ENCODE results near the gene NSL1.
"Not testable (repeated sequence)": the region's sequence is repeated elsewhere in the genome, so short reads cannot be mapped to it uniquely, and the experiment has no call there.

NSL1 gene

DNA sequence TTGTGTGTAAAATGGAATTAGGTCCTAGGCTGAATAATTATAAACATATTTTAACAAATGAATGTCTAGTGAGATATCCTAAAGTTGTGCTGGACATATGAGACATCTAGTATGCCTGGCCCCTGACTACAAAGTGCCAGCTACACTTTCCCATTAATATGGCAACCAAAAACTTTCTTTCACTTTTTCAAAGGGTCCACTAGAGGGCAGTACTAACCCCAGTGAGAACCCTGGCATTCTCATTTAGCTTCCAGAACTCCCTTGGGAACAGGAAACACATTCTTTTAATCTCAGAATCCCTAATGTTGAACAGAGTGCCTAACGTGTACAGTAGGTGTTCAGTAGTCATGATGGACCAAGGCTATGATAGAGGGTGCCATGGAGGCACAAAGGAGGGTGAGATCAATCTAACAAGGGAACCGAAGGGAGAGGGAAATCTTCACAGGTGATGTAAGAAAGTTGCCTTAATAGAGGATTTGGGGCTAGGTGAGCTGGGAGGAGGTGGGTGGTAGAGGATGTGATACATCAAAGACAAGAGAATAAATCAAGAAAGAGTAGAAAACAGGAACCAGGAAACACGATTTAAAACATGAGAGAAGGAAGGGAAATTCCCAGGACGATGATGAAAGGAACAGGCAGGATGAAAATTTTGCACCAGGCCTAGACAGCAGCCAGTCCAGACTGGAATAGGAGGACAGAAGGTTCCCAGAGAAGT is 41.6 kb downstream of the NSL1 start:
- peaks cover 24% of the 10 kb centered on the region for H3K4me1 ChIP-seq (ENCODE audit: control insufficient read depth, insufficient read depth, low read length)
- no peak overlapping the region for H3K9ac ChIP-seq (ENCODE audit: low read length)
- H3K9me3 ChIP-seq (ENCODE audit: control insufficient read depth, insufficient read depth, low read depth, low read length), result no peaks in the 10 kb centered on the region

GRCh38 chr1:212746546-212746945 is 45.0 kb downstream of the NSL1 start:
- Histone ChIP-seq H3K27ac (ENCODE audit: low read depth, low read length) (no peak overlapping the region), H3K9ac (ENCODE audit: low read length) (no peak overlapping the region), H3K4me3 (ENCODE audit: low read depth, low read length) (no peak overlapping the region), H3K4me1 (ENCODE audit: control insufficient read depth, insufficient read depth, low read length) (peaks cover 10% of the 10 kb centered on the region), H3K27me3 (ENCODE audit: control insufficient read depth, insufficient read depth, low read length) (no peaks in the 10 kb centered on the region), H3K36me3 (ENCODE audit: control insufficient read depth, insufficient read depth, low read length) (peaks cover 9% of the 10 kb centered on the region), H3K9me3 (ENCODE audit: control insufficient read depth, insufficient read depth, low read depth, low read length) (no peaks in the 10 kb centered on the region)

More for the DNA sequence above, 41.6 kb downstream of the NSL1 start:
- Histone ChIP-seq H3K27me3 (ENCODE audit: control insufficient read depth, insufficient read depth, low read length) (no peaks in the 10 kb centered on the region), H3K27ac (ENCODE audit: low read depth, low read length) (no peak overlapping the region), H3K36me3 (ENCODE audit: control insufficient read depth, insufficient read depth, low read length) (peaks cover 3% of the 10 kb centered on the region; the same call in 1 of the 2 replicates), H3K4me3 (ENCODE audit: low read depth, low read length) (no peak overlapping the region)

- Histone ChIP-seq H3K4me3 (ENCODE audit: low read depth, low read length) (no peak overlapping the region), H3K27me3 (ENCODE audit: control insufficient read depth, insufficient read depth, low read length) (no peaks in the 10 kb centered on the region), H3K9me3 (ENCODE audit: control insufficient read depth, insufficient read depth, low read depth, low read length) (no peaks in the 10 kb centered on the region), H3K36me3 (ENCODE audit: control insufficient read depth, insufficient read depth, low read length) (peaks cover 14% of the 10 kb centered on the region), H3K9ac (ENCODE audit: low read length) (no peak overlapping the region), H3K4me1 (ENCODE audit: control insufficient read depth, insufficient read depth, low read length) (peaks cover 9% of the 10 kb centered on the region), H3K27ac (ENCODE audit: low read depth, low read length) (no peak overlapping the region)
These were observed 46.3 kb downstream of the NSL1 start for GRCh38 chr1:212745303-212745702.

DNA sequence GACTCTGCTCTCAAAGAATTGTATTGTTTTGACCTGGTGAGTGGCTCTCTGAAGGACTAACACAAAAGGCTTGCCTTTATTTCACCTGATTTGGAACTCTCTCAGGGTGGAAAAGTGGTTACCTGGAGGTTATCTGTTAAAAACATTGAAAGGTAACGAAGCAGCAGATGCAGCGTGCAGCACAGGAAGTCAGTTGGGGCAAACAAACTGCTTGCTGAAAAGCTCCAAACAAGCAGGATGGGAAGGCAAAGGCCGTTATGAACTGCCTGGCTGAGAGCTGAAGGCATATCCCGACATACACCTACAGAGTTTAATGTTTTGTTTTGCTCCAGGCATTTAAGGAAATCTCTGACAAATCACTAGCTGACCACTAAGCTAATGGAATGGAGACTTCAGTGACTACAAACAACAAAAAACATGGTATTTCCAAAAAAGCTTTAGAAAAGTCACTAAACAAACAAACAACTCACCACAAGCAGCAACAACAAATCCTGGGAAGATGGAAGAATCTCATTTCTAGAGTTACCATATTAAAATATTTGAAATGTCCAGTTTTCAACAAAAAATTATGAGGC is 47.6 kb downstream of the NSL1 start:
- no peak overlapping the region for H3K9ac ChIP-seq (ENCODE audit: low read length)
- H3K4me1 ChIP-seq (ENCODE audit: control insufficient read depth, insufficient read depth, low read length), result peaks cover 5% of the 10 kb centered on the region
- H3K27ac ChIP-seq (ENCODE audit: low read depth, low read length), result 0 out of 2 replicates have a peak overlapping the region, but pooled peaks have one; percentile 10
- peaks cover 16% of the 10 kb centered on the region for H3K36me3 ChIP-seq (ENCODE audit: control insufficient read depth, insufficient read depth, low read length)
- H3K9me3 ChIP-seq (ENCODE audit: control insufficient read depth, insufficient read depth, low read depth, low read length), result no peaks in the 10 kb centered on the region
- no peak overlapping the region for H3K4me3 ChIP-seq (ENCODE audit: low read depth, low read length)
- no peaks in the 10 kb centered on the region for H3K27me3 ChIP-seq (ENCODE audit: control insufficient read depth, insufficient read depth, low read length)

DNA sequence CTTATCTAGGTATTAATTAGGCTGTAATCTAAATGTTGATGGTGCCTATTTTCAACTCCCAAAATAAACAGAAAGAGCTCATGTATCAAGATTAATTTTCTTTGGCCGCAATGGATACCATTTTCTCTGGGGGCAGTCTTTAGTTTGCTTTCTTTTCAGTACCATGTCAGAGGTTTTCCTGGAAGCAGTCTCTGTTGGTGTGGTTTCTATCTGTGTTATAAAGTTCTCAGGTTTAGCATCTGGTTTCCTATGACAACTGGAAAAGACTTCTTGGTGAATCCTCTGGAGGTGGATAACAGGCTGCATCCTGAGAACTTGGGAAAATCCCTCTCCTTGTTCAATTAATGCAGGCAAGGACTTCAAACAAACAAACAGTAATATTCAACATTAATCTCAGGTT is 53.2 kb downstream of the NSL1 start:
- Histone ChIP-seq H3K9ac (ENCODE audit: low read length) (no peak overlapping the region), H3K4me1 (ENCODE audit: control insufficient read depth, insufficient read depth, low read length) (no peaks in the 10 kb centered on the region), H3K4me3 (ENCODE audit: low read depth, low read length) (no peak overlapping the region), H3K27me3 (ENCODE audit: control insufficient read depth, insufficient read depth, low read length) (no peaks in the 10 kb centered on the region), H3K36me3 (ENCODE audit: control insufficient read depth, insufficient read depth, low read length) (peaks cover 25% of the 10 kb centered on the region), H3K9me3 (ENCODE audit: control insufficient read depth, insufficient read depth, low read depth, low read length) (no peaks in the 10 kb centered on the region), H3K27ac (ENCODE audit: low read depth, low read length) (no peak overlapping the region)

DNA sequence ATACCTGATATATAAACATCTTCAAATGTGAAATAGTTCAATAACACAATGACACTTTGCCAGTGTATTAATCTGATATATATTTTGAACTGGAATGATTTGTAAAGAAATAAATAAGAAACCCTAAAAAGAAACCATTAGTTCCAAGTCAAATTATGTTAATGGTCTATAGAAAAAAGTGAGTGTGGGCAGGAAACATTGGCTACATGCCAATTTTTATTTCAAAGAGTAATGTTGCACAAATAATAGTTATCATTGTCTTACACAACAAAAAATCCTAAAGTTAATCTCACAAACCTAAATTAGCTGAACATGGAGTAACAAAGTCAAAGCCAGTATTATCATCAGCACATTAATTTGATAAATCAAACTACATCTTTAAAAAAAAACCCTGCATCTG is 54.0 kb downstream of the NSL1 start:
- Histone ChIP-seq H3K27ac (ENCODE audit: low read depth, low read length) (no peak overlapping the region), H3K9me3 (ENCODE audit: control insufficient read depth, insufficient read depth, low read depth, low read length) (no peaks in the 10 kb centered on the region), H3K27me3 (ENCODE audit: control insufficient read depth, insufficient read depth, low read length) (no peaks in the 10 kb centered on the region), H3K9ac (ENCODE audit: low read length) (no peak overlapping the region), H3K4me3 (ENCODE audit: low read depth, low read length) (no peak overlapping the region), H3K36me3 (ENCODE audit: control insufficient read depth, insufficient read depth, low read length) (peaks cover 25% of the 10 kb centered on the region), H3K4me1 (ENCODE audit: control insufficient read depth, insufficient read depth, low read length) (no peaks in the 10 kb centered on the region)

- H3K27ac ChIP-seq (ENCODE audit: low read depth, low read length), result no peak overlapping the region
These were observed 58.5 kb downstream of the NSL1 start for GRCh38 chr1:212733109-212733508.

GRCh38 chr1:212731630-212732029 is 59.9 kb downstream of the NSL1 start:
- H3K9me3 ChIP-seq (ENCODE audit: control insufficient read depth, insufficient read depth, low read depth, low read length), result peaks cover 1% of the 10 kb centered on the region; the same call in 1 of the 2 replicates

More at GRCh38 chr1:212733109-212733508, 58.5 kb downstream of the NSL1 start:
- H3K9ac ChIP-seq (ENCODE audit: low read length), result no peak overlapping the region
- no peaks in the 10 kb centered on the region for H3K9me3 ChIP-seq (ENCODE audit: control insufficient read depth, insufficient read depth, low read depth, low read length)
- peaks cover 11% of the 10 kb centered on the region; the same call in 1 of the 2 replicates for H3K36me3 ChIP-seq (ENCODE audit: control insufficient read depth, insufficient read depth, low read length)
- no peaks in the 10 kb centered on the region for H3K4me1 ChIP-seq (ENCODE audit: control insufficient read depth, insufficient read depth, low read length)
- no peak overlapping the region for H3K4me3 ChIP-seq (ENCODE audit: low read depth, low read length)
- H3K27me3 ChIP-seq (ENCODE audit: control insufficient read depth, insufficient read depth, low read length), result no peaks in the 10 kb centered on the region

DNA sequence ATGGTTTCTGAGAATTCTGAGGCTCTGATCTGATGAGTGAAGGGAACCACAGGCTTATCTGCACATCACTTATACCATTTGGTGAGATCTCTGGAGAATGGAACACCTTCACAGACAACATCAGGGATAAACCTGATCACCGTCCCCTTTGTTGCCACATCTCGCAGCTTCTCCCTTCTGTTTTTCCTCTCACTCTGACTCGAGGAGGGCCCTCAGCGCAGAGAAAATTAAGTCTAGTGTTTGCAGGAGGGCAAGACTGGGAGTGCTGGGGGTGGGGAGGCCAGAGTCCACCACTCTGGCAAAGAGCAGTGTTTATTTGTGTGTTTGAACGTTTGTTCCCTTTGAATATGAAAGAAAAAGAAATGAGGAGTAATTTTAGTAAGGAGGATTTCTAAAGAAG is 63.0 kb downstream of the NSL1 start:
- Histone ChIP-seq H3K27ac (ENCODE audit: low read depth, low read length) (no peak overlapping the region), H3K27me3 (ENCODE audit: control insufficient read depth, insufficient read depth, low read length) (no peaks in the 10 kb centered on the region), H3K36me3 (ENCODE audit: control insufficient read depth, insufficient read depth, low read length) (peaks cover 14% of the 10 kb centered on the region), H3K9ac (ENCODE audit: low read length) (no peak overlapping the region), H3K9me3 (ENCODE audit: control insufficient read depth, insufficient read depth, low read depth, low read length) (peaks cover 10% of the 10 kb centered on the region), H3K4me1 (ENCODE audit: control insufficient read depth, insufficient read depth, low read length) (no peaks in the 10 kb centered on the region), H3K4me3 (ENCODE audit: low read depth, low read length) (no peak overlapping the region)

More at GRCh38 chr1:212731630-212732029, 59.9 kb downstream of the NSL1 start:
- Histone ChIP-seq H3K27me3 (ENCODE audit: control insufficient read depth, insufficient read depth, low read length) (no peaks in the 10 kb centered on the region), H3K4me3 (ENCODE audit: low read depth, low read length) (no peak overlapping the region), H3K36me3 (ENCODE audit: control insufficient read depth, insufficient read depth, low read length) (peaks cover 16% of the 10 kb centered on the region), H3K27ac (ENCODE audit: low read depth, low read length) (no peak overlapping the region), H3K4me1 (ENCODE audit: control insufficient read depth, insufficient read depth, low read length) (no peaks in the 10 kb centered on the region), H3K9ac (ENCODE audit: low read length) (no peak overlapping the region)

GRCh38 chr1:212727386-212728181 is 64.0 kb downstream of the NSL1 start:
- Histone ChIP-seq H3K9me3 (ENCODE audit: control insufficient read depth, insufficient read depth, low read depth, low read length) (peaks cover 15% of the 10 kb centered on the region), H3K9ac (ENCODE audit: low read length) (no peak overlapping the region), H3K4me1 (ENCODE audit: control insufficient read depth, insufficient read depth, low read length) (no peaks in the 10 kb centered on the region), H3K36me3 (ENCODE audit: control insufficient read depth, insufficient read depth, low read length) (peaks cover 14% of the 10 kb centered on the region), H3K4me3 (ENCODE audit: low read depth, low read length) (no peak overlapping the region), H3K27ac (ENCODE audit: low read depth, low read length) (no peak overlapping the region), H3K27me3 (ENCODE audit: control insufficient read depth, insufficient read depth, low read length) (no peaks in the 10 kb centered on the region)

- H3K4me1 ChIP-seq (ENCODE audit: control insufficient read depth, insufficient read depth, low read length); H3K27me3 ChIP-seq (ENCODE audit: control insufficient read depth, insufficient read depth, low read length): not testable (repeated sequence)
These were observed 66.9 kb downstream of the NSL1 start for GRCh38 chr1:212724679-212725078.

More at GRCh38 chr1:212724679-212725078, 66.9 kb downstream of the NSL1 start:
- not testable (repeated sequence) for H3K27ac ChIP-seq (ENCODE audit: low read depth, low read length); H3K9ac ChIP-seq (ENCODE audit: low read length); H3K4me3 ChIP-seq (ENCODE audit: low read depth, low read length)
- peaks cover 15% of the 10 kb centered on the region for H3K9me3 ChIP-seq (ENCODE audit: control insufficient read depth, insufficient read depth, low read depth, low read length)
- H3K36me3 ChIP-seq (ENCODE audit: control insufficient read depth, insufficient read depth, low read length), result peaks cover 14% of the 10 kb centered on the region
